ENCODE measurements around the gene MGP. TPM values are rescaled to one million over a fixed set of nuclear protein-coding genes. Genes with fewer than 3 reads are reported as not detected.

MGP gene
- total and polyA plus RNA-seq, 2 of the 13 experiments (the other 11 are each of a cell fraction or from before 2014, with no cell fraction given) = not detected

GRCh38 chr12:14871886-14872285, 13.8 kb downstream of the MGP start (continued):
- TF ChIP-seq, protein P1, sequence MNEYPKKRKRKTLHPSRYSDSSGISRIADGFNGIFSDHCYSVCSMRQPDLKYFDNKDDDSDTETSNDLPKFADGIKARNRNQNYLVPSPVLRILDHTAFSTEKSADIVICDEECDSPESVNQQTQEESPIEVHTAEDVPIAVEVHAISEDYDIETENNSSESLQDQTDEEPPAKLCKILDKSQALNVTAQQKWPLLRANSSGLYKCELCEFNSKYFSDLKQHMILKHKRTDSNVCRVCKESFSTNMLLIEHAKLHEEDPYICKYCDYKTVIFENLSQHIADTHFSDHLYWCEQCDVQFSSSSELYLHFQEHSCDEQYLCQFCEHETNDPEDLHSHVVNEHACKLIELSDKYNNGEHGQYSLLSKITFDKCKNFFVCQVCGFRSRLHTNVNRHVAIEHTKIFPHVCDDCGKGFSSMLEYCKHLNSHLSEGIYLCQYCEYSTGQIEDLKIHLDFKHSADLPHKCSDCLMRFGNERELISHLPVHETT (CRISPR knock-in tag; conservative IDR thresholded peaks at IDR 0.05) = no peak
- TF ChIP-seq TMF1 (CRISPR knock-in tag; IDR thresholded peaks at IDR 0.05; ENCODE audit: low read depth) (no peak), SRSF1 (optimal IDR thresholded peaks at IDR 0.05; ENCODE audit: low read depth, low read length) (no peak)

- in situ Hi-C loops (cut with HindIII; ENCODE audit: extremely low pct_ligation_motif_present, low pct_unique_long_range_greater_than_20kb) = no loop called here
- intact Hi-C loops (cut with micrococcal nuclease; ENCODE audit: unreplicated experiment) = no loop called here
- ATAC-seq (no peak), FAIRE-seq (no peak), DNase-seq (ENCODE audit: low spot score) (no peak)
- BruUV-seq (replicated peaks) = no TSS peak
- Histone ChIP-seq H3K36me3 (replicated peaks in 1 of 2; ENCODE audit: control insufficient read depth in 1 of 2, insufficient read depth in 2 of 2, low read length in 2 of 2) (no peaks in the 10 kb centered on the region), H2AFZ (ENCODE audit: low read length) (no peak overlapping the region), H3K4me1 (ENCODE audit: insufficient read depth, low read length) (no peaks in the 10 kb centered on the region), H3K27ac (ENCODE audit: extremely low read length, insufficient read depth, low read length) (no peak overlapping the region), H3K9ac (ENCODE audit: insufficient read depth, low read depth, low read length) (no peak overlapping the region), H4K20me1 (ENCODE audit: insufficient read depth, low read length) (no peaks in the 10 kb centered on the region), H3K27me3 (ENCODE audit: control insufficient read depth in 1 of 2, insufficient read depth in 2 of 2, low read length in 2 of 2) (no peaks in the 10 kb centered on the region), H3K9me3 (ENCODE audit: low read length) (no peaks in the 10 kb centered on the region), H3K79me2 (ENCODE audit: insufficient read depth, low read length) (no peaks in the 10 kb centered on the region), H3K4me2 (ENCODE audit: low read depth, low read length) (no peak overlapping the region), H3K4me3 (replicated peaks in 1 of 3; ENCODE audit: insufficient read depth in 1 of 3, low read depth in 2 of 3, low read length in 3 of 3) (no peak overlapping the region)
- 36% methylated on average over 1 of the region's 1 CpG for WGBS (ENCODE audit: low lambda C conversion rate)
- ChIA-PET POLR2A (no interaction called here), CTCF (ENCODE audit: low intra/inter-chr PET ratio, low total read pairs) (no interaction called here)
- TF ChIP-seq, protein P2, sequence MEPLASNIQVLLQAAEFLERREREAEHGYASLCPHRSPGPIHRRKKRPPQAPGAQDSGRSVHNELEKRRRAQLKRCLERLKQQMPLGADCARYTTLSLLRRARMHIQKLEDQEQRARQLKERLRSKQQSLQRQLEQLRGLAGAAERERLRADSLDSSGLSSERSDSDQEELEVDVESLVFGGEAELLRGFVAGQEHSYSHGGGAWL (CRISPR knock-in tag; IDR thresholded peaks at IDR 0.05) = no peak
- TF ChIP-seq, protein P3, sequence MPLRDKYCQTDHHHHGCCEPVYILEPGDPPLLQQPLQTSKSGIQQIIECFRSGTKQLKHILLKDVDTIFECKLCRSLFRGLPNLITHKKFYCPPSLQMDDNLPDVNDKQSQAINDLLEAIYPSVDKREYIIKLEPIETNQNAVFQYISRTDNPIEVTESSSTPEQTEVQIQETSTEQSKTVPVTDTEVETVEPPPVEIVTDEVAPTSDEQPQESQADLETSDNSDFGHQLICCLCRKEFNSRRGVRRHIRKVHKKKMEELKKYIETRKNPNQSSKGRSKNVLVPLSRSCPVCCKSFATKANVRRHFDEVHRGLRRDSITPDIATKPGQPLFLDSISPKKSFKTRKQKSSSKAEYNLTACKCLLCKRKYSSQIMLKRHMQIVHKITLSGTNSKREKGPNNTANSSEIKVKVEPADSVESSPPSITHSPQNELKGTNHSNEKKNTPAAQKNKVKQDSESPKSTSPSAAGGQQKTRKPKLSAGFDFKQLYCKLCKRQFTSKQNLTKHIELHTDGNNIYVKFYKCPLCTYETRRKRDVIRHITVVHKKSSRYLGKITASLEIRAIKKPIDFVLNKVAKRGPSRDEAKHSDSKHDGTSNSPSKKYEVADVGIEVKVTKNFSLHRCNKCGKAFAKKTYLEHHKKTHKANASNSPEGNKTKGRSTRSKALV (CRISPR knock-in tag; IDR thresholded peaks at IDR 0.05) = no peak
- TF ChIP-seq ZNF672 (CRISPR knock-in tag; IDR thresholded peaks at IDR 0.05) (no peak), ZNF512B (CRISPR knock-in tag; IDR thresholded peaks at IDR 0.05; ENCODE audit: borderline replicate concordance) (no peak), MAFG (CRISPR knock-in tag; IDR thresholded peaks at IDR 0.05) (no peak), ATF6 (CRISPR knock-in tag; conservative IDR thresholded peaks at IDR 0.05) (no peak), SCMH1 (CRISPR knock-in tag; IDR thresholded peaks at IDR 0.05; ENCODE audit: borderline replicate concordance) (no peak), ZNF20 (CRISPR knock-in tag; IDR thresholded peaks at IDR 0.05) (no peak), KLF9 (CRISPR knock-in tag; IDR thresholded peaks at IDR 0.05; ENCODE audit: low read depth) (no peak)
- TF ChIP-seq, protein P4, sequence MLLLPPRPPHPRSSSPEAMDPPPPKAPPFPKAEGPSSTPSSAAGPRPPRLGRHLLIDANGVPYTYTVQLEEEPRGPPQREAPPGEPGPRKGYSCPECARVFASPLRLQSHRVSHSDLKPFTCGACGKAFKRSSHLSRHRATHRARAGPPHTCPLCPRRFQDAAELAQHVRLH (CRISPR knock-in tag; IDR thresholded peaks at IDR 0.05; ENCODE audit: borderline replicate concordance, low read depth) = no peak
These were observed 14.4 kb downstream of the MGP start for GRCh38 chr12:14871247-14871646.
